ENCODE measurements around the gene TLX2.

The TLX2 gene

DNA sequence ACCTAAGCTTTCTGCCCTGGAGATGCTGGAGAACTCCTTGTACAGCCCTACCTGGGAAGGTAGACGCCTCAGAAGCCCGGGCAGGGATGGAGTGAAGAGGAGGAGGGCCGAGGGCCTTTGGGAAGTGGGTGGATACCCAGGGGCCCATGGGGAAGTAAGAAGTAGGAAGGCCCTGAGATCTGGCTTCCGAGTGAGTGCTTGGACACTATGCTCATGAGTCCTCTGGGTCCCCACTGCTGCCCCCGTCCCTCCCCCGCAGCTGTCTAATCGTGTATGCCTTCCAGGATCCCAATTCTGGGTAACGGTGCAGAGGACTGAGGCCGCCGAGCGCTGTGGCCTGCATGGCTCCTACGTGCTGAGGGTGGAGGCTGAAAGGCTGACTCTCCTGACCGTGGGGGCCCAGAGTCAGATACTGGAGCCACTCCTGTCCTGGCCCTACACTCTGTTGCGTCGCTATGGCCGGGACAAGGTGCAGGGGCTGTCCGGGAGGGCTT, 41.4 kb downstream of the TLX2 start:
- Histone ChIP-seq H3K36me3 (ENCODE audit: control insufficient read depth in 2 of 2, insufficient read depth in 1 of 2, low read length in 2 of 2) (peaks cover 0 to 7% of the 10 kb centered on the region in 2 experiments; a peak in 1 of 3 replicates), H3K9me3 (ENCODE audit: control insufficient read depth, insufficient read depth, low read depth, low read length) (no peaks in the 10 kb centered on the region), H3K4me3 (ENCODE audit: low read depth, low read length) (no peak overlapping the region; the same call in 1 of the 2 replicates), H3K27ac (ENCODE audit: extremely low read depth, low read depth, low read length) (no peak overlapping the region), H3K4me1 (ENCODE audit: control insufficient read depth, insufficient read depth, low read length) (no peaks in the 10 kb centered on the region; the same call in 1 of the 2 replicates)
- ChIA-PET POLR2A (no interaction called here), CTCF (no interaction called here)
- TF ChIP-seq ZNF791 (tag by site-specific recombination; IDR thresholded peaks at IDR 0.05) (no peak), ZNF837 (tag by site-specific recombination; IDR thresholded peaks at IDR 0.05) (no peak), GLIS1 (tag by site-specific recombination; IDR thresholded peaks at IDR 0.05) (no peak), CTCF (tag by site-specific recombination; IDR thresholded peaks at IDR 0.05) (no peak), YY2 (tag by site-specific recombination; IDR thresholded peaks at IDR 0.05) (no peak), ZBTB20 (tag by site-specific recombination; IDR thresholded peaks at IDR 0.05) (no peak), KLF1 (tag by site-specific recombination; IDR thresholded peaks at IDR 0.05) (no peak), ZNF530 (tag by site-specific recombination; IDR thresholded peaks at IDR 0.05; ENCODE audit: low read depth) (no peak), ZNF624 (tag by site-specific recombination; IDR thresholded peaks at IDR 0.05) (no peak), GLIS2 (tag by site-specific recombination; IDR thresholded peaks at IDR 0.05) (no peak), ZNF416 (tag by site-specific recombination; IDR thresholded peaks at IDR 0.05) (no peak), ZNF391 (tag by site-specific recombination; IDR thresholded peaks at IDR 0.05; ENCODE audit: borderline replicate concordance, low read depth) (no peak), ZNF2 (tag by site-specific recombination; IDR thresholded peaks at IDR 0.05) (no peak), SCRT1 (tag by site-specific recombination; IDR thresholded peaks at IDR 0.05; ENCODE audit: borderline replicate concordance) (no peak), ZNF571 (tag by site-specific recombination; IDR thresholded peaks at IDR 0.05) (no peak)
- TF ChIP-seq, protein P1, sequence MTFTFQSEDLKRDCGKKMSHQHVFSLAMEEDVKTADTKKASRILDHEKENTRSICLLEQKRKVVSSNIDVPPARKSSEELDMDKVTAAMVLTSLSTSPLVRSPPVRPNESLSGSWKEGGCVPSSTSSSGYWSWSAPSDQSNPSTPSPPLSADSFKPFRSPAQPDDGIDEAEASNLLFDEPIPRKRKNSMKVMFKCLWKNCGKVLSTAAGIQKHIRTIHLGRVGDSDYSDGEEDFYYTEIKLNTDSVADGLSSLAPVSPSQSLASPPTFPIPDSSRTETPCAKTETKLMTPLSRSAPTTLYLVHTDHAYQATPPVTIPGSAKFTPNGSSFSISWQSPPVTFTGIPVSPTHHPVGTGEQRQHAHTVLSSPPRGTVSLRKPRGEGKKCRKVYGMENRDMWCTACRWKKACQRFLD (tag by site-specific recombination; IDR thresholded peaks at IDR 0.05) = no peak
- TF ChIP-seq, protein P2, sequence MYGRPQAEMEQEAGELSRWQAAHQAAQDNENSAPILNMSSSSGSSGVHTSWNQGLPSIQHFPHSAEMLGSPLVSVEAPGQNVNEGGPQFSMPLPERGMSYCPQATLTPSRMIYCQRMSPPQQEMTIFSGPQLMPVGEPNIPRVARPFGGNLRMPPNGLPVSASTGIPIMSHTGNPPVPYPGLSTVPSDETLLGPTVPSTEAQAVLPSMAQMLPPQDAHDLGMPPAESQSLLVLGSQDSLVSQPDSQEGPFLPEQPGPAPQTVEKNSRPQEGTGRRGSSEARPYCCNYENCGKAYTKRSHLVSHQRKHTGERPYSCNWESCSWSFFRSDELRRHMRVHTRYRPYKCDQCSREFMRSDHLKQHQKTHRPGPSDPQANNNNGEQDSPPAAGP (tag by site-specific recombination; IDR thresholded peaks at IDR 0.05) = no peak
- TF ChIP-seq, protein P3, sequence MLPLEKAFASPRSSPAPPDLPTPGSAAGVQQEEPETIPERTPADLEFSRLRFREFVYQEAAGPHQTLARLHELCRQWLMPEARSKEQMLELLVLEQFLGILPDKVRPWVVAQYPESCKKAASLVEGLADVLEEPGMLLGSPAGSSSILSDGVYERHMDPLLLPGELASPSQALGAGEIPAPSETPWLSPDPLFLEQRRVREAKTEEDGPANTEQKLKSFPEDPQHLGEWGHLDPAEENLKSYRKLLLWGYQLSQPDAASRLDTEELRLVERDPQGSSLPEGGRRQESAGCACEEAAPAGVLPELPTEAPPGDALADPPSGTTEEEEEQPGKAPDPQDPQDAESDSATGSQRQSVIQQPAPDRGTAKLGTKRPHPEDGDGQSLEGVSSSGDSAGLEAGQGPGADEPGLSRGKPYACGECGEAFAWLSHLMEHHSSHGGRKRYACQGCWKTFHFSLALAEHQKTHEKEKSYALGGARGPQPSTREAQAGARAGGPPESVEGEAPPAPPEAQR (tag by site-specific recombination; IDR thresholded peaks at IDR 0.05) = no peak

DNA sequence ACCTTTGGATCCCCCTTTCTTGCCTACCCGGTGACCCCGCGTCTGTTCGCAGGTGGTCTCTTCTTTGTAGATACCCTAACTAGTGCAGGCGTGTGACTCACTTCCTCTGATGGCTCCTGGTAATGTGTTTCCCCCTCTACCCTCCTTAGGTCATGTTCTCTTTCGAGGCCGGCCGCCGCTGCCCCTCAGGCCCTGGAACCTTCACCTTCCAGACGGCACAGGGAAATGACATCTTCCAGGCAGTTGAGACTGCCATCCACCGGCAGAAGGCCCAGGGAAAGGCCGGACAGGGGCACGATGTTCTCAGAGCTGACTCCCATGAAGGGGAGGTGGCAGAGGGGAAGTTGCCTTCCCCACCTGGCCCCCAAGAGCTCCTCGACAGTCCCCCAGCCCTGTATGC, 41.9 kb downstream of the TLX2 start:
- H3K4me1 ChIP-seq (ENCODE audit: control insufficient read depth, insufficient read depth, low read length) = no peaks in the 10 kb centered on the region; the same call in 1 of the 2 replicates
- ChIA-PET CTCF (no interaction called here), POLR2A (no interaction called here)
- no peaks in the 10 kb centered on the region for H3K9me3 ChIP-seq (ENCODE audit: control insufficient read depth, insufficient read depth, low read depth, low read length)
- no peak overlapping the region for H3K27ac ChIP-seq (ENCODE audit: extremely low read depth, low read depth, low read length)
- peaks cover 0 to 7% of the 10 kb centered on the region in 2 experiments; a peak in 1 of 3 replicates for H3K36me3 ChIP-seq (ENCODE audit: control insufficient read depth in 2 of 2, insufficient read depth in 1 of 2, low read length in 2 of 2)
- no peak overlapping the region for H3K4me3 ChIP-seq (ENCODE audit: low read depth, low read length)
- TF ChIP-seq ZNF175 (tag by site-specific recombination; IDR thresholded peaks at IDR 0.05) (no peak), ZFHX2 (tag by site-specific recombination; conservative IDR thresholded peaks at IDR 0.05) (no peak), ZBTB20 (tag by site-specific recombination; IDR thresholded peaks at IDR 0.05) (no peak), HOXC10 (CRISPR knock-in tag; IDR thresholded peaks at IDR 0.05) (no peak), ZNF23 (tag by site-specific recombination; IDR thresholded peaks at IDR 0.05; ENCODE audit: borderline replicate concordance) (no peak), YY2 (tag by site-specific recombination; IDR thresholded peaks at IDR 0.05) (no peak), ZNF558 (tag by site-specific recombination; IDR thresholded peaks at IDR 0.05) (no peak), ZNF324 (tag by site-specific recombination; IDR thresholded peaks at IDR 0.05) (no peak), ZNF169 (tag by site-specific recombination; IDR thresholded peaks at IDR 0.05) (no peak), ZNF366 (tag by site-specific recombination; conservative IDR thresholded peaks at IDR 0.05) (no peak), SCRT2 (tag by site-specific recombination; IDR thresholded peaks at IDR 0.05) (no peak), ZNF221 (tag by site-specific recombination; IDR thresholded peaks at IDR 0.05; ENCODE audit: borderline replicate concordance) (no peak)
- TF ChIP-seq, protein P4, sequence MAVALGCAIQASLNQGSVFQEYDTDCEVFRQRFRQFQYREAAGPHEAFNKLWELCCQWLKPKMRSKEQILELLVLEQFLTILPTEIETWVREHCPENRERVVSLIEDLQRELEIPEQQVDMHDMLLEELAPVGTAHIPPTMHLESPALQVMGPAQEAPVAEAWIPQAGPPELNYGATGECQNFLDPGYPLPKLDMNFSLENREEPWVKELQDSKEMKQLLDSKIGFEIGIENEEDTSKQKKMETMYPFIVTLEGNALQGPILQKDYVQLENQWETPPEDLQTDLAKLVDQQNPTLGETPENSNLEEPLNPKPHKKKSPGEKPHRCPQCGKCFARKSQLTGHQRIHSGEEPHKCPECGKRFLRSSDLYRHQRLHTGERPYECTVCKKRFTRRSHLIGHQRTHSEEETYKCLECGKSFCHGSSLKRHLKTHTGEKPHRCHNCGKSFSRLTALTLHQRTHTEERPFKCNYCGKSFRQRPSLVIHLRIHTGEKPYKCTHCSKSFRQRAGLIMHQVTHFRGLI (tag by site-specific recombination; IDR thresholded peaks at IDR 0.05) = no peak
- TF ChIP-seq, protein P5, sequence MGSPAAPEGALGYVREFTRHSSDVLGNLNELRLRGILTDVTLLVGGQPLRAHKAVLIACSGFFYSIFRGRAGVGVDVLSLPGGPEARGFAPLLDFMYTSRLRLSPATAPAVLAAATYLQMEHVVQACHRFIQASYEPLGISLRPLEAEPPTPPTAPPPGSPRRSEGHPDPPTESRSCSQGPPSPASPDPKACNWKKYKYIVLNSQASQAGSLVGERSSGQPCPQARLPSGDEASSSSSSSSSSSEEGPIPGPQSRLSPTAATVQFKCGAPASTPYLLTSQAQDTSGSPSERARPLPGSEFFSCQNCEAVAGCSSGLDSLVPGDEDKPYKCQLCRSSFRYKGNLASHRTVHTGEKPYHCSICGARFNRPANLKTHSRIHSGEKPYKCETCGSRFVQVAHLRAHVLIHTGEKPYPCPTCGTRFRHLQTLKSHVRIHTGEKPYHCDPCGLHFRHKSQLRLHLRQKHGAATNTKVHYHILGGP (tag by site-specific recombination; IDR thresholded peaks at IDR 0.05) = no peak

Measured in HEK293 (cell line).